Measurements from ENCODE around the gene ME2. TPM values are rescaled to one million over a fixed set of nuclear protein-coding genes. Genes with fewer than 3 reads are reported as not detected.

Gene ME2
- total RNA-seq, 2 donors from 2014 or later: 72.3 to 75.2 TPM

Other genes with a start within 250 kb of the ME2 start
- gene MRO, start 59.1 kb upstream of the ME2 start, total RNA-seq: not detected
- 1 to 10 TPM; 8.8 to 9.4 TPM for gene ELAC1, start 88.9 kb downstream of the ME2 start, total RNA-seq
- gene SMAD4, start 151.1 kb downstream of the ME2 start, total RNA-seq: 10 to 100 TPM; 84.7 to 97.0 TPM

All from activated T-cell treated with anti-CD3 and anti-CD28 coated beads, Interleukin-2, amount 50 U/mL, for 72 hours (primary cell).